GM18502 (cell line): Measurements from ENCODE around the gene MGAT4A.

Source experiments
- ATAC-seq: cut with Tn5 transposase; IDR thresholded peaks from one replicate; pipeline ENCODE4 v1.9.1; 2021; ENCODE audit warnings: mild to moderate bottlenecking; ENCODE audit not compliant: unreplicated experiment, poor library complexity

Gene MGAT4A

DNA sequence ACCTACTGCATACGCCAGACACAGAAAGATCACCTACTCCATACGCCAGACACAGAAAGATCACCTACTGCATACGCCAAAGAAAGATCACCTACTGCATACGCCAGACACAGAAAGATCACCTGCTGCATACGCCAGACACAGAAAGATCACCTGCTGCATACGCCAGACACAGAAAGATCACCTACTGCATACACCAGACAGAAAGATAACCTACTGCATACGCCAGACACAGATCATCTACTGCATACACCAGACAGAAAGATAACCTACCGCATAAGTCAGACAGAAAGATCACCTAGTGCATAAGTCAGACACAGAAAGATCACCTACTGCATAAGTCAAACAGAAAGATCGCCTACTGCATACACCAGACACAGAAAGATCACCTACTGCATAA lies 148.4 kb downstream of the MGAT4A start:
- no peak for ATAC-seq

DNA sequence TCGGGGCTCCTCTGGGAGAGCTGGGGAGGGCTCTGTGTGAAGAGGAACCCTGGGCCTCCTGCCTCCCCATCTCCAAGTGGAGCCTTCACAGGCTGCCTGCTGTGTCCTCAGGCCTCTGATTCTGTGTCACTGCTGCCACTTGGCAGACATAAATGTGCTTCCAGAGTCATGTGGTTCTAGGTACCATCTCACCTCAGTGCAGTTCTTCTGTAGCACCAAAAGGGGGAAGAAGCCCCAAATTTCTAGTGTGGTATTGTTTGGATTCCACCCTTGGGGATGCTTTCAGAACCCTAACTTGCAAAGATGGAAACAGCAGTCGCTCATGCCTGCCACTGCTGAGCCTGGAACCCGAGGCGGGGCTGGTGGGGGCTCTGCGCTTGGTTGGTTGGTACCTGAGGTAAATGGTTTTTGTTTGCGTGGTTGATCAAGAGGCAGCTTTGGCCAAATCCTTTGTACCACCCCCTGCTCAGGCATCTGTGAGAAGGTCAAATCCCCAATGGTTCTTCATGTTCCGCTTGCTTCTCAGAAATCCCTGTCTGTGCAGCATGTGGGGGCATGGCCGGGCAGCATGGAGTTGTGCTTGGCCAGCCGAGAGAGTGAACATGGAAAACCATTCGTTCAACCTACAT lies 150.2 kb downstream of the MGAT4A start:
- no peak for ATAC-seq

DNA sequence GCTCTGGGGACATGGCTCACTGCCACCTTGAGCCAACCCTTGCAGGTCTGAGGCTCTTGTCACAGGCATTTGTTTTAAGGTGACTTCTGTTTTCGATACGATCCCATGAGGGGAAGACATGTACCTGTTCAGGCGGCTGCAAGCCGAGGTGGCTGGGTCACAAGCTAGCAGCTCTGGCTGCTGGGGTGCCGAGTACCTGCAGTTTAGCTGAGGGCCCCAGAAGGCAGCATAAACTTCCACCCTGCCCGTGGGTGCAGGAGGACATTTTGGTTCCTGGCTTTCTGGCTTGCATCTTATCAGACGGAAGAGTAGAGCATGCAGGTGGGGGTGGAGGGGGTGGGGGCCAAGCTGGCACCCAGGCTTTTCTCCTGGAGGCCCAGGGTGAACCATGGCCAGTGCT lies 151.0 kb downstream of the MGAT4A start:
- ATAC-seq, result no peak

DNA sequence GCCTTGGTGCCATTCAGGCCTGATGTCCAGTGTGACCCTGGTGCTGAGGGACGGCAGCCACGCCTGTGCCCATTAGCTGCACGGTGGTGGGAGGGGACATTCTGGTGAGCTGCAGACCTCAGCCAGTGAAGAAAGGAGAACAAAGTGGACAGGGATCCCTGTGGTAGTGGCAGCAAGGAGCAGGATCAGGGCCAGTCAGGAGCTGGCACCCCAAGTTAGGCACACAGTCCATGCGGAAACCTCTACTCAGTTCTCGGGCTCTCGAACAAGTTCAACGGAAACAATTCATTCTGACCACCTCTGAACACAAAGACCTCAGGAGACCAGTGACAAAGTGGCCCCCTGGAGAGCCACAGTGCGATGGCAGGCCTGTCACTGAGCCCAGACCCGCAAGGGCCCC lies 152.7 kb downstream of the MGAT4A start:
- ATAC-seq, result no peak

DNA sequence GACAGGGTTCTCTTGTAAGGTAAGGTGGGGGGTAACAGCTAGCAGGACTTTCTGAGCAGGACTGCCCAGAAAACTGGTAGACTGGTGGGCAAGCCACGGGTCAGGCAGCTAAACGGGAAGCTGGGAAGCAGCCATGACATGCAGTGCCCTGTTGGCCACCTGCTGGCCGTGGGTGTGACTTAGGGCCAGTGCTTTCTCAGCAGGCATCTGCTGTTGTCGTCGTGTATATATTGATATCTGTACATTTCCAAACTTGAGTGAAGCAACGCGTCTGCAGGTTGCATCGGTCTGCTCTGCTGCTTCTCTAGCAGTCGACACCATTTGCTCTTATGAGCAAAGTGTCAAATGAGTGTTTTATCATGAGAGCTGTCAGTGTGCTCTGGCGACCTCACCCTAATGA lies 153.6 kb downstream of the MGAT4A start:
- no peak for ATAC-seq

DNA sequence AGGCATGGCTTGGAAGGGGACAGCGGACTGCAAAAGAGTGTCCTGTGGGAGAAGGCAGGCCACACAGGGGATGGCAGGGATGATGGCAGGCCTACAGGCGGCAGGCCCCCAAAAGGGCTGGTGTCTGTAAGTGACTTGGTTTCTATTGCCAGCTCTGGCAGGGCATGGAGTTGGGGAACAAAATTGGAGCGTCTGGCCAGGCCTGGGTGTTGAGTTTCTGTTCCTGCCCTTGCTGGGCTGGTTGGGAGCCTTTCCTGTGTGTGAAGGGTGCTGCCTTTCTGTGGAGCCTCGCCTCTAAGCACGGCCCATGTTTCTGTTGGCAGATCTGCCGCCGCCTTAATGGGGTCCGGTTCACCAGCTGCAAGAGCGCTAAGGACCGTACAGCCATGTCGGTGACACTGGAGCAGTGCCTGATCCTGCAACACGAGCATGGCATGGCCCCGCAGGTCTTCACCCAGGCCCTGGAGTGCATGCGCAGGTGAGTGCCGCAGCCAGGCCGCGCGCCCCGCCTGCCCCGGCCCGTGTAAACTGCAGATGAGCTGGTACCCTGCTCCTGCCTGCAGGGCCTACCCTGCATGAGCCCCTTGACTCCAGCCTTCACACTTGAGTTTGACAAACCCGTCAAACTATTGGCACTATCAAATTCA lies 154.1 kb downstream of the MGAT4A start:
- no peak for ATAC-seq

DNA sequence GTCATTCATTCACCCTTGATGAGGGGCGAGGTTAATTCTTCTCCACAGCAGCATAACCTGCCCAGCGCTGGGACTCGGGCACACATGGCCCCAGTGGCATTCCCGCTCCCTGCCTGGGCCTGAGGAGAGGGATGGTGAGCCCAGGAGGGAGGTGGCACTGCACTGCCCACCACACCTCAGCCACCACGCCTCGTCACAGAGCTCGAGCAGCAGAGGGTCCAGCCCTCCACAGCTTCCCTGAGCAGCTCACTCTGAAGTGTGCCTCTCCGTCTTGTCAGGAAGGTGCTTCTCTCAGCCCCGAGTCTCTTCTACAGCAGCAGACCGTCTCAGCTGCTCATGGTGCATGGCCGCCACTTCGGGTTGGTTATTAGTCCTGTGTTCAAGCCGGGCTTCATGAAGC lies 157.5 kb downstream of the MGAT4A start:
- ATAC-seq, result no peak

DNA sequence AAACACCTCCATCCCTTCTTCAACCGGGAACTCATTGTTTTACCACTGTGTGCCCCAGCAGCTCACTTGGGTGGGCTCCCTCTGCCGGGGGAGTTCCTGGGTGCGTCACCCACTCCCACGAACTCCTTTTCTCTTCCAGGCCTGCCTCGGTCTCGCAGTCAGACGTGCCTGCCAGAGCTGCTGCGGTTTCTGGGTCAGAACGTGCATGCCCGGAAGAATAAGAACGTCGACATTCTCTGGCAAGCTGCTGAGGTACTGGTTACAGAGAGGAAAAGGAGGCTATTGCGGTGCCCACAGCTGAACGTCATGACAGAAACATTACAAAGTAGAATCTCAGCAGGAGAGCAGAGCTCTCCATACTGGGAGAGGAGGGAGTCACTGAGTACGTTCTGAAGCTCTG lies 158.3 kb downstream of the MGAT4A start:
- ATAC-seq, result no peak

DNA sequence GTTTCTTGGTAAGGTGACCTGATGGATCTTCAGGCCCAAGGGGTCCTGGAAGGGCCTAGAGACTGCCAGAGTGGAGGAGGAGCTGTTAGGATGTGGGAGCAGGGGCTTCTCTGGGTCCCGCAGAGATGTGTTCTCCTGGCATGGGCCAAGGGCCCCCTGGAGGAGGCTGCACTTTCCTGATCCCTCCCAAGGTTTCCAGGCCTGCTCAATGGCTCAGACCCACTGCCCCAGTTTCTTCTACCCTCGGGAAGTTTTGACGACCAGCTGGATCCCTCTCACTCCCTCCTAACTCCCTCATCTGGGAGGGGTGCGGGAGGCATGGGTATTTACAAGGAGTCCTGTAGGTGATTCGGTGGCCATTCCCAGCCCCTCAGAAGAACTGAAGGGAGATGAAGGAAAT lies 158.7 kb downstream of the MGAT4A start:
- no peak for ATAC-seq

DNA sequence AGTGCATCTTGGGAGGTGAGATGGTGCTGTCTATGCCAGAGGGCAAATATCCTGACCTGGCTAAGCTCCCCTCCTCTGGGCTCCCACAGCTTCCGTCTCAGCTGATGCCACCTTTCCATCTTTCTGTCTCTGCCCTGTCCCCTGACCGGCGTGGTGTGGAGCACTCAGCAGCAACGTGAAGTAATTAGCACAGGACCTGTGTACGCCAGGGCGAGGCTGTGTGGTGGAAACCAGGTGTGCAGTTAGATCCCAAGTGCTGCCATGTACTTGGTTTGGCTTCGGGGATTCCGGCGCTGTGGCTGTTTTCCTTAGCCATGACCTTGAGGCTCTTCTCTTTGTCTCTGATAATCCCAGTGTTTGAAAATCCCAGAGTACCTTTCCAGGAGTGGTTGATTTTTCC lies 159.1 kb downstream of the MGAT4A start:
- ATAC-seq, result no peak

DNA sequence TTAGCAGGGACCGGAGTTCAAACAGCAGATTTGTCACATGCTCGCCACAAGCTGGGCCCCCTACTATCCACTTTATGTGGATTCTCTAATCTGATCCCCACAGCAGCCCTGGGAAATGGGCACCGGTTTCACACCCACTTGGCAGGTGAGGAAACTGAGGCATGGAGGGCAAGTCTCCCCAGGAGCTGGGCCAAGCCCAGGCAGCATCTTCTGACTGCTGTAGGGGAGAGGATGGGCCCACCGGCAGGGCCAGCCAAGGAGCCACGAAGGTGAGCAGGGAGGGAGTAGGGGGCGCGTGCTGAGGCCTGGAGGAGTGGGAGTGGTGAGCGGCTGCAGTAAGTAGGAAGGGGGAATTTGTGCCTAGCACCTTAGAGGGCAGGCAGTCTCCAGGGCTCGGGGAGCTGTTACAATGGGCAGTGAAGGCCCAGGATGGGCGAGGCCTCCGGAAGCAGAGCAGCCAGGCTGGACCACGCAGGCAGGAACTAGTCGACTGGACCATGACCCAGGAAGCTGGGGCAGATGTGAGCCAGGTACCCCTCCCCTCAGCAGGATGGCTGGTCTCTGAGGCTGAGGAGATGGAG lies 159.7 kb downstream of the MGAT4A start:
- no peak for ATAC-seq

DNA sequence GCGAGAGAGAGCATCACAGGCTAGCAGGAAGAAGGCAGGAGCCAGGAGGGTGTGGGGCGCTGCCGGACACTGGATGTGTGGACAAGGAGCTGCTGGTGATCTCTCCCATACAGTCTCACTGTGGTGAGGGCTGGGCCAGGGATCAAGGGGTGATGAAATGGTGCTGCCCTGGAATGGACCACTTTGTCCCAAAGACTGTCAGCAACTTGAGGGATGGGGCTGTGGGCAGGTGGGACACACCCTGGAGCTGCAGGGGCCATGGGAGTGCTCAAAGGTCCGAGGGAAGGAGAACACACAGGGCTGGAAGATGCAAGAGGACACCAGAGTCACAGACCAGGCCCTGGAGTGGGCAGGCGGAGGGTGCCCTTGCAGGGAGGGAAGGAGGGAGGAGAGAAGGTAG lies 160.6 kb downstream of the MGAT4A start:
- no peak for ATAC-seq

DNA sequence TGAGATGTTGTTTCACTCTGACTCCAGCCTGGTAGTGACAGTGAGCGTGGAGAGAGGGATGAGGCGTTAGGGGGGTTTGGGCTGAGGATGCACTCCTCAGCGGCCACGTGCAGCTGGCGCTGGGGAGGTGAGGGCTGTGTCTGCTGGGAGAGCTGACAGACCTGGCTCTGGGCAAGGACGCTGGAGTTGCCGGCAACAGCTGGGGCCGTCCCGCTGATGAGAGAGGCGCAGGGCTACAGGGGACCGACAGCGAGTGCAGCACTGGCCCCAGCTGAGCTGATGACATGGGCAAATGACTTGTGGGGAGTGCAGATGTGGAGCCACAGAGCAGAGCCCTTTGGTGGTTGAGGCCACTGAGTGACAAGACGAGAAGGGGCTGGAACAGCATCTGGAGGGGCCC lies 161.0 kb downstream of the MGAT4A start:
- ATAC-seq, result no peak

DNA sequence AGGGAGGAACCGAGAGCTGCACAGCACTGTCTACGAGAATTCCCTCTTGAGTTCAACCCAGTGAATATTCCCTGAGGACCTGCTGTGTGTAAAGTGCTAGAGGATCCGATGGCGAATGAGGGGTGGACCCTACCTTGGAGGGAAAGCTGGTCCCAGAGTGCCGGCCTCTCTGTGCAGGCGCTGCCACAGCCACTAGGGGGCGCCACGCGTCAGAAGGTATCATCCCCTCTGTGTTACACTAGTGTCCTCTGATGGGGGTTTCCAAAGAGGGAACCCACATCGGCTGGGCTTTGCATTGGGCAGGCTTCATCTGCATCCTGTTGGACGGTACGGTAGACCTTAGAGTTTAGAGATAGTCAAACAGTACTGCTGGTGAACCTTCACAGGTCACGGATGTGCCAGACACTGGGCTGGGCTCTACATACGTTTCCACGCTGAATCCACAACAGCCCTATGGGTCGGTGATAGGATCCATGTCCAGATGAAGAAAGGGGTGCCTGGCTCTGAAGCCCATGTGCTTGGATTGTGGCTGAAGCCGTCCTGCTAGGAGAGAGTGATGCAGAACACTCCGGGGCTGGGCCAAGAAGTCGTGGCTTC lies 161.6 kb downstream of the MGAT4A start:
- no peak for ATAC-seq
